ENCODE measurements around the gene DGKZ.

The DGKZ gene

DNA sequence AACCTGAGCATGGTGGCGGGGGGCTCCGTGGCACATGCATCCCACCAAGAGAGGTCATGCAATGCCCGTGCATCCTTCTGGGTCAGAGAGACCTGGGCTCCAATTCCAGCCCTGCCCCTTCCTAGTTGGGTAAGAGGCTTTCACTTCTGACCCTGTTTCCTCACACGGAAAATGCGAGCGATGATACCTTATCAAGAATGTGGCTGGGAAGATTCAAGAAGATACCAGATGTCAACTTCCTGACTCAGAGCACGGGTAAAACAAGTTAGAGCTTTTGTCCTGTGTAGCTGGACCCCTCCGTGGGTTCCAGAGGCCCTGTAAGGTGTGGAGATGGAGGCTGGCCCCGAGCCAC lies 8.7 kb upstream of the DGKZ start:
- TF ChIP-seq, protein P1, sequence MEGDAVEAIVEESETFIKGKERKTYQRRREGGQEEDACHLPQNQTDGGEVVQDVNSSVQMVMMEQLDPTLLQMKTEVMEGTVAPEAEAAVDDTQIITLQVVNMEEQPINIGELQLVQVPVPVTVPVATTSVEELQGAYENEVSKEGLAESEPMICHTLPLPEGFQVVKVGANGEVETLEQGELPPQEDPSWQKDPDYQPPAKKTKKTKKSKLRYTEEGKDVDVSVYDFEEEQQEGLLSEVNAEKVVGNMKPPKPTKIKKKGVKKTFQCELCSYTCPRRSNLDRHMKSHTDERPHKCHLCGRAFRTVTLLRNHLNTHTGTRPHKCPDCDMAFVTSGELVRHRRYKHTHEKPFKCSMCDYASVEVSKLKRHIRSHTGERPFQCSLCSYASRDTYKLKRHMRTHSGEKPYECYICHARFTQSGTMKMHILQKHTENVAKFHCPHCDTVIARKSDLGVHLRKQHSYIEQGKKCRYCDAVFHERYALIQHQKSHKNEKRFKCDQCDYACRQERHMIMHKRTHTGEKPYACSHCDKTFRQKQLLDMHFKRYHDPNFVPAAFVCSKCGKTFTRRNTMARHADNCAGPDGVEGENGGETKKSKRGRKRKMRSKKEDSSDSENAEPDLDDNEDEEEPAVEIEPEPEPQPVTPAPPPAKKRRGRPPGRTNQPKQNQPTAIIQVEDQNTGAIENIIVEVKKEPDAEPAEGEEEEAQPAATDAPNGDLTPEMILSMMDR (IDR thresholded peaks at IDR 0.05; ENCODE audit: low read depth, low read length, missing control alignments), result no peak
- no peak for DNase-seq (ENCODE audit: low read depth)
- H3K4me3 ChIP-seq (ENCODE audit: low read depth, low read length), result no peak overlapping the region

DNA sequence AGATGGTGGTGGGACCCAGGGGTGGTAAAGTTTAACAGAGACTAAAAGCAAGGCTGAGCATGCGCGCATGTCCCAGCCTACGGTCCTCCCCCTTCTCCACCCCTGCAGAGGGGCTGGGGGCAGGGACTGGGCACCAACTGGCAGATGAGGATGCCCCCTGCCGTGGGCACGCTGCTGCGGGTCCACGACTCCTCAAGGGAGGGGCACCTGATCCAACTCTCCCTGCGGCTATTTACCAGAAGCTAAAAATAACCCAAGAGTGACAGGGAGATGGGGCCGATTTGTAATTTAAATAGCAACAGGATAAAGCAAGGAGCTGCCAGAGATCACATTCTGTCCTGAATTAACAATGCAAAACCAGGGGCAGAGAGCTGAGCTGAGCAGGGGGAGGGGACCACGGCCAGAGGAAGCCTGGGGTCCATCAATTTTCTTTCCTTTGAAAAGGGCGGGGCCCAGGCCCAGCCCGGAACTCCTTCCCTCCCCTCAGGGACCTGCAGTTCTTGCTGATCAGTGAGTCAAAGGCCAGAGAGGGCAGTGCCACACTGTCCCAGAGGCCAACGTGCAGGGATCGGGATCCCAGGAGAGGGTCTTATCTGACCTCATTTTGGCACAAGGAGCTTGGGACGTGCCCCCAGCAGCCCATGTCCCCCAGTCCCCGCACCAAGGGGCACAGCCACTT lies 8.1 kb upstream of the DGKZ start:
- TF ChIP-seq, protein P1 (IDR thresholded peaks at IDR 0.05; ENCODE audit: low read depth, low read length, missing control alignments), result no peak
- no peak overlapping the region for H3K4me3 ChIP-seq (ENCODE audit: low read depth, low read length)
- no peak for DNase-seq (ENCODE audit: low read depth)

GRCh38 chr11:46339816-46340215 lies 7.4 kb upstream of the DGKZ start:
- TF ChIP-seq, protein P1 (IDR thresholded peaks at IDR 0.05; ENCODE audit: low read depth, low read length, missing control alignments), result no peak
- no peak overlapping the region for H3K4me3 ChIP-seq (ENCODE audit: low read depth, low read length)
- no peak for DNase-seq (ENCODE audit: low read depth)

- no peak overlapping the region for H3K4me3 ChIP-seq (ENCODE audit: low read depth, low read length)
- DNase-seq (ENCODE audit: low read depth), result no peak
- TF ChIP-seq, protein P1 (IDR thresholded peaks at IDR 0.05; ENCODE audit: low read depth, low read length, missing control alignments), result no peak
Observed at GRCh38 chr11:46341454-46341853, 5.8 kb upstream of the DGKZ start.

DNA sequence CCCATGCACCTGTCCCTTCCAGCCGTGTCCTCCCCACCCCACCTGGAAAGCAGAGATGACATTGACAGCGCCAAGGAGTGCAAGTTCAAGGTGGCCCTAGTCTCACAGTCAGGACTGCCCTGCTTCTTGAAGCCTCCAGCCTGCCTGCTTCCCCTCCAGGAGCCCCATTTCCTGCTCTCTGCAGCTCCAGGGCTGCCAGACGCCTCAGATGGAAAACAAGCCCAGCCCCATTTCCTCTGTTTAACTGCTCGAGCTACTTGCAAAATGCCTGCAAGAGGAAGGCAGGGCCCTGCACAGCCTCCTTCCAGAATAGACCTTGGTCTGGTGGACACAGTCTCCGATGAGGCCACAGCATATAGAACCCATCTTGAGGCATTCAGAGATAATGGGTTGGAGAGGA lies 5.0 kb upstream of the DGKZ start:
- TF ChIP-seq, protein P1 (IDR thresholded peaks at IDR 0.05; ENCODE audit: low read depth, low read length, missing control alignments), result no peak

DNA sequence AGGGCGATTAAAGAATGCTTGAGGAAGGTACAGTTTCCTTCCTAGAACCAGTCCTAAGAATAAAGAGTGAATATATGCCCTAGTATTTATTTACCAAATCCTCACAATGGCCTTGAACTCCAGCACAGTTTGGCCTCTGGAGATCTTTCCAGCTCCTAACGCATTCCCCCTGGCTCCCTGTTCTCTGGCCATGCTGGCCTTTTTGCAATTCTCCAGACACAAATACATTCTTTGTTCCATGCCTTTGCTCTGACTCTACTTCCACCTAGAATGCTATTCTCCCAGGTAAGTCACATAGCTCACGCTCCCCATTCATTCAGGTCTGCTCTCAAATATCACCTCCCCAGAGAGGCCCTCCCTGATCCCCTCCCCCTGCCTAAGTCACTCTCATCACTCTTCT lies 3.7 kb upstream of the DGKZ start:
- TF ChIP-seq, protein P1 (IDR thresholded peaks at IDR 0.05; ENCODE audit: low read depth, low read length, missing control alignments), result no peak
- DNase-seq (ENCODE audit: low read depth), result no peak
- no peak overlapping the region for H3K4me3 ChIP-seq (ENCODE audit: low read depth, low read length)

More for the DNA sequence above, 5.0 kb upstream of the DGKZ start:
- DNase-seq (ENCODE audit: low read depth), result no peak
- H3K4me3 ChIP-seq (ENCODE audit: low read depth, low read length), result no peak overlapping the region

- H3K4me3 ChIP-seq (ENCODE audit: low read depth, low read length), result peak overlapping the region; percentile 70
- TF ChIP-seq, protein P1 (IDR thresholded peaks at IDR 0.05; ENCODE audit: low read depth, low read length, missing control alignments), result peak; percentile 5
- no peak for DNase-seq (ENCODE audit: low read depth)
Observed at GRCh38 chr11:46345131-46345597, 2.1 kb upstream of the DGKZ start.
